ENCODE measurements around the gene WFDC6. TPM values are rescaled to one million over a fixed set of nuclear protein-coding genes. Genes with fewer than 3 reads are reported as not detected.

The WFDC6 gene
- total and polyA plus RNA-seq, 9 donors: not detected

DNA sequence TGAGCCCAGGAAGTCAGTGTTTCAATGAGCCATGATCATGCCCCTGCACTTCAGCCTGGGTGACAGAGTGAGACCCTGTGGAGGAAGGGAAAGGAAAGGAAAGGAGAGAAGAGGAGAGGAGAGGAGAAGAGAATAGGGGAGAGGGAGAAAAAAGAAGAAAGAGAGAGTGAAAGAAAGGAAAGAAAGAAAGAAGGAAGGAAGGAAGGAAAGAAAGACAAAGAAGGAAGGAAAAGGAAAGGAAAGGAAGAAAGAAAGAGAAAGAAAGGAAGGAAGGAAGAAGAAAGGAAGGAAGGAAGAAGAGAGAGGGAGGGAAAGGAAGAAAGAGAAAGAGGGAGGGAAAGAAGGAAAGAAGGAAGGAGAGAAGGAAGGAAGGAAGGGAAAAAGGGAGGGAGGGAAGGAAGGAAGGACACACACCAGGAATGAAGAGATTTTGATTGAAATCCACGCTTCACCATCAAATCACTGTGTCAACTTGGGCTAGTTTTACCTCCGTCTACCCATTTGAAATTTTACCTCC, 25.5 kb upstream of the WFDC6 start:
- Histone ChIP-seq H3K27ac (no peak overlapping the region), H3K4me3 (no peak overlapping the region), H3K36me3 (no peaks in the 10 kb centered on the region), H3K9me3 (no peaks in the 10 kb centered on the region), H3K27me3 (no peaks in the 10 kb centered on the region), H3K4me1 (ENCODE audit: insufficient read depth) (no peaks in the 10 kb centered on the region)
- no peak for DNase-seq
- intact Hi-C loops (cut with DNase I): no loop called here
- TF ChIP-seq POLR2A (IDR thresholded peaks at IDR 0.05): no peak
- TF ChIP-seq EP300 (IDR thresholded peaks at IDR 0.05): no peak
- TF ChIP-seq, protein P1, sequence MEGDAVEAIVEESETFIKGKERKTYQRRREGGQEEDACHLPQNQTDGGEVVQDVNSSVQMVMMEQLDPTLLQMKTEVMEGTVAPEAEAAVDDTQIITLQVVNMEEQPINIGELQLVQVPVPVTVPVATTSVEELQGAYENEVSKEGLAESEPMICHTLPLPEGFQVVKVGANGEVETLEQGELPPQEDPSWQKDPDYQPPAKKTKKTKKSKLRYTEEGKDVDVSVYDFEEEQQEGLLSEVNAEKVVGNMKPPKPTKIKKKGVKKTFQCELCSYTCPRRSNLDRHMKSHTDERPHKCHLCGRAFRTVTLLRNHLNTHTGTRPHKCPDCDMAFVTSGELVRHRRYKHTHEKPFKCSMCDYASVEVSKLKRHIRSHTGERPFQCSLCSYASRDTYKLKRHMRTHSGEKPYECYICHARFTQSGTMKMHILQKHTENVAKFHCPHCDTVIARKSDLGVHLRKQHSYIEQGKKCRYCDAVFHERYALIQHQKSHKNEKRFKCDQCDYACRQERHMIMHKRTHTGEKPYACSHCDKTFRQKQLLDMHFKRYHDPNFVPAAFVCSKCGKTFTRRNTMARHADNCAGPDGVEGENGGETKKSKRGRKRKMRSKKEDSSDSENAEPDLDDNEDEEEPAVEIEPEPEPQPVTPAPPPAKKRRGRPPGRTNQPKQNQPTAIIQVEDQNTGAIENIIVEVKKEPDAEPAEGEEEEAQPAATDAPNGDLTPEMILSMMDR (IDR thresholded peaks at IDR 0.05): no peak
- 76 to 88% (median 79%) methylated on average over 2 of the region's 2 CpGs for WGBS, 3 donors

DNA sequence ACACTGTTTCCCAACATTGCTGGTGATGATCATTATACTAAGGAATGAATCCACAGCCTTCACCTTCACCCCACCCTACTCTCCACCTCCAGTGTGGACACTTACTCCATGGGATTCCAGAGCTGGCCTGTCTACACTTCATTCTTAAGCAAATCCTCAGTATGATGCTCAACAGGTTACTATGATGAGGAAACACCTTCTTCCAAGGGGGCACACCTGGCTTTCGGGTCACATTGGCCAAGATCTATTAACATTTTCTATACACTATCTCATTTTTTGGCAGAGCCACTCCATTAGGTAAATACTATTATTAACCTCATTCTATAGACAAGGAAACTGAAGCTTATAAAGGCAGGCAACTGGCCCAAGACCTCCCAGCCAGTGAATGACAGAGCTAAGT, 15.9 kb upstream of the WFDC6 start:
- DNase-seq: no peak
- Histone ChIP-seq H3K36me3 (no peaks in the 10 kb centered on the region), H3K27me3 (no peaks in the 10 kb centered on the region), H3K9me3 (no peaks in the 10 kb centered on the region), H3K4me1 (ENCODE audit: insufficient read depth) (no peaks in the 10 kb centered on the region), H3K27ac (no peak overlapping the region), H3K4me3 (no peak overlapping the region)
- no peak for TF ChIP-seq POLR2A (IDR thresholded peaks at IDR 0.05)
- TF ChIP-seq, protein P1 (IDR thresholded peaks at IDR 0.05): no peak
- no peak for TF ChIP-seq EP300 (IDR thresholded peaks at IDR 0.05)
- WGBS, 3 donors: 68 to 79% (median 73%) methylated on average over 1 of the region's 1 CpG
- intact Hi-C loops (cut with DNase I): no loop called here

DNA sequence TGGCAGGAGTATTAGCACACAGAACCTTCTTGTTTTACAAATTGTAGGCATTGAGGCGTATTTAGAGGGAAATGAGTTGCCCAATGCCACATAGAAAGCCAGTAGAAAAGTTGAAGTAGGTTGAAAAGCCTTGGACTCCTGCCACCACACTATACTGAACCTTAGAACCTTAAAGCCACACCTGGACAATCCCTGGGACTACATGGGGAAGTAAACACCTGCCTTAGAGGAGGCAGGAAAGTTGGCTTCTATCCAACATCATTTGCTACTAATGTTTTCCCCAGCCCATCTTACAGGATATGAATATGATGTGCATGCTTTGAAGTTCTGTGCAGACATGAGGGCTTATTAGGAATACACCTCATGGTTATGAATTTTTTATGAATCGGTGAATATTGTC, 13.2 kb upstream of the WFDC6 start:
- DNase-seq: no peak
- TF ChIP-seq EP300 (IDR thresholded peaks at IDR 0.05) (no peak), POLR2A (IDR thresholded peaks at IDR 0.05) (no peak)
- TF ChIP-seq, protein P1 (IDR thresholded peaks at IDR 0.05): no peak
- Histone ChIP-seq H3K4me1 (ENCODE audit: insufficient read depth) (no peaks in the 10 kb centered on the region), H3K4me3 (no peak overlapping the region), H3K36me3 (no peaks in the 10 kb centered on the region), H3K9me3 (no peaks in the 10 kb centered on the region), H3K27me3 (no peaks in the 10 kb centered on the region), H3K27ac (no peak overlapping the region)
- 75 to 80% (median 76%) methylated on average over 2 of the region's 2 CpGs for WGBS, 3 donors
- intact Hi-C loops (cut with DNase I): no loop called here

DNA sequence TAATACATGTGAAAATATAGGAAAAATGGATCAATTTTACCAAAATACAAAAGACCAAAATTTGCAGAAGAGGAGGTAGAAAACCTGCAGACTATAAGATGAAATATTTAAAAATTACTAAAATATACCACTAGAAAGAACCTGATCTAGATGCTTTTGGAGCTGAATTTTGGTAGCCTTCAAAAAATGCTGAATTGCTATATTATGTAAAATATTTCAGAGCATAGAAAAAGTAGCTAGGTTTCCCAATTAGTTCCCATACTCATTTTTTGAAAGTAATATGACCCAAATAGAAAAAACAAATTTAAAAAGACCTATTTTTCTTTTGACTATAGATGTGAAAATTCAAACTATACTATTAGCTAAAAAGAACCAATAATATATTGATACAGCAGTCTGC, 11.5 kb upstream of the WFDC6 start:
- DNase-seq: no peak
- intact Hi-C loops (cut with DNase I): no loop called here
- H3K9me3 ChIP-seq: no peaks in the 10 kb centered on the region

More for the DNA sequence above, 11.5 kb upstream of the WFDC6 start:
- H3K4me3 ChIP-seq: no peak overlapping the region
- no peak overlapping the region for H3K27ac ChIP-seq
- no peaks in the 10 kb centered on the region for H3K27me3 ChIP-seq
- TF ChIP-seq POLR2A (IDR thresholded peaks at IDR 0.05) (no peak), EP300 (IDR thresholded peaks at IDR 0.05) (no peak)
- TF ChIP-seq, protein P1 (IDR thresholded peaks at IDR 0.05): no peak
- no peaks in the 10 kb centered on the region for H3K36me3 ChIP-seq
- H3K4me1 ChIP-seq (ENCODE audit: insufficient read depth): no peaks in the 10 kb centered on the region

Data from ovary (tissue), 9 donors.